ENCODE results near the gene GPR63.

GPR63 gene

DNA sequence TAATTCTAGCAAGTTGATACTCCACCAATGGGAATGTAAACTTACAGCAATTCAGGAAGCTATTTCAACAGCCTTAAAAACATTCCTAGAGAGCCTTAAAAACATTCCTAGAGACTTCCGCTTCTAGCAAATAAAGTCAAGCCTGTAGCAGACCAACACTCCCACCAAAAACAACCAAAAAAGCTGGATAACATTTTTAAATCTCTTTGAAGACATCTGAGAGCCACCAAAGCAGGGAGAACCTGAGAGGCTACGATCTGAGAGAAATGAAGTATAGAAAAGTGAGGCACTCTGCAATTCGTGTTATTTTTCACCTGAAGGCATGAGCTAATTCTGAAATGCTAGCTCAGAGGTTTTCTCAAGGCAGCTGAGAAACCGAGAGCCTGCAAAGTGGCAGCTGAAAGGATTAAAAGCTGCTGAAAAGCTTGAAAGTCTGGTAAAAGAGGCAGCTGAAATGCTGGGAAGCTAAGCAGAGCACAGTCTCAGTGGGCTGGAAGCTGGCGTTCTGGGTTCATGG is 20.9 kb downstream of the GPR63 start:
- no peak for DNase-seq

DNA sequence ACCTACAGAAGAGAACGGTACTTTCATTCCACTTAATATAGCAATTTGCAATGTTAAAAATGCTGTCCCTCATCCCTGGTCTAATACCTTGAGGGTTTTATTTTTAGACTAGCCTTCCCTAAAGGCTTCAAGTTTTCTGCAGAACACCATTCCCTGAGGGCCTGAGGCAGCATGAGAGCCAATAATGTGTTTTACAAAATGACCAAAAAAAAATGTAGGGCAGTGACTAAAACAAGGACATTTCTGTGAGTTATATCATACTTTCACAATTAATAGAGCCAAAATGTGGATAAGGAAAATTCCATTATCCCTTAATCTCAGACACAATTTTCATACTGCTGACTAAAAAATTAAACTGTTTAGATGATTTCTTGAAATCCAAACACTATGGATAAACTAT is 22.7 kb downstream of the GPR63 start:
- no peak for DNase-seq

DNA sequence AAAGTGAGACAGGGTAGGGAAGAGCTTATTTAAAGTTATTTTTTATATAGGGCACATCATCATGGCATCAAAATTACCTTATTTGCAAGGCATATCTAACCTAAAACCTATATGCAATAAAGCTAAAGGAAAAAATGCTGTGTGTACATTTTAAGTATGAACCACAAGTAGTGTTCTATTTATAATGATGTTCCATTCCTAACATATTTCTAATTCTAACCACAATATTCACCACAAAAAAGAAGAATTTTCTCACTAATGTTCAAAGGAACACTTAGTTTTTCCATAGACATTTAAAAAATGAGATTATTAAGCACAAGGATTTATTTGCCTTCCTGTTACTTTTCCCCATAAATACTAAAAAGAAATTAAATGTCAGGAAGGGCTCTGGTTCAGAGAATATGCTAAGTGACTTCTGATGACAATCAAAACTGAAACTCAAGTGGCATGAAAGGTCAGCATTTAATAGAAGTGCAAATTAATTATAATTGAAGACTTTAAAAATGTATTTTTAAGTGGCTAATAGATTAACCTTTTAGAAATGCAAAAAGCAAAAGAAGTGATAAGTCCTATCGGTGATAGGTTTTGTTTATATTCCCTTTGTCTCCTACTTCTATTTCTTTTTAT is 25.1 kb downstream of the GPR63 start:
- DNase-seq = no peak

DNA sequence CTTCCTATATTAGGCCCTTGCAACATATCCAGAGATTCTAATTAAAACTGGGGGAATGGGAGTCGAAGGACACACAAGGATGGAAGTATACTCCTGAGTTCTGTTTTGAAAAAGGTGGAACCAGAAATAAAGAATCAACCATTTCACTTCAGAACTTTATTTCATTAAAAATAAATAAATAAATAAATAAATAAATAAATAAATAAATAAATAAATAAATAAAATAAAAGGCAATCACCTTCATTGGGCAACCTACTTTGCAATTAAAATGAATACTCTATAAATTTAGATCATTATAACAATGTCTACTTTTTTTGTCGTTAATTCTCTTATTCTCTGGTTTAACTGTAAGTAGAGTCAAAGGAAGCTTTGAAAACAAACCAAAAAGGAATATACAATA is 25.6 kb downstream of the GPR63 start:
- no peak for DNase-seq

DNA sequence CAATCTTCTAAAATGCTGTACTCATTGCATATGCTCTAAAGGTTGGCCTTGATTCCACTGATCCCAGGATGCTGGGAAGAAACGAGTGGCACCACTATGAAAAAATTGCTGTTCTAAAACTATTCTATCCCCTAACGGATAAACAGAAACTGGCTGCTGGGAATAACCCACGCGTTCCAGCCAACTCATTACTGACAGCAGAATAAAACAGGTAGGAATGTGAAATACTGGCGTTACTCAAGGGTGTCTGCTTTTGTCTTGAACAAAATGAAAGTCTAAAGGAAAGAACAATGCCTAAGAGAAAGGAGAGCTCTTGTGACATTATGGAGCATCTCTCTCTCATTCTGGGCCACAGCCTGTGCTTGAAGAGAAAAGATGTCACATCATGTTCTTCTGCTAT is 26.1 kb downstream of the GPR63 start:
- no peak for DNase-seq

DNA sequence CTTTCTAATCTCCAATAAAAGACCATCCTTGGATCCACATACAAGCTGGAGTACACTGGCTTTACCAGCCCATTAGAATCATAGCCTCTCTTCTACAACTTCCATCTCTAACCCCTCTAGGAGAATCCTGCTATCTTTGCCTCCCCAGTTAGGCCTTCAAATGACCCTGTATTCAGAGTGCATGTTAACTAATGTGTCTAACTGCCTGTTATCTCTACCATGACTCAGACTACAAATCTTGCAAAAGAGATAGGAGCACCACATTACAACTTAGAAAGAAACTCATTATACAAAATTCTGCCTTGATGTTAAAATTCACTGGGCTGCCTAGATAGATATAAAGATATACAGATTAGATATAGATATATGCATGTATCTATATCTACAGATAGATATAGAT is 28.2 kb downstream of the GPR63 start:
- DNase-seq = no peak

DNA sequence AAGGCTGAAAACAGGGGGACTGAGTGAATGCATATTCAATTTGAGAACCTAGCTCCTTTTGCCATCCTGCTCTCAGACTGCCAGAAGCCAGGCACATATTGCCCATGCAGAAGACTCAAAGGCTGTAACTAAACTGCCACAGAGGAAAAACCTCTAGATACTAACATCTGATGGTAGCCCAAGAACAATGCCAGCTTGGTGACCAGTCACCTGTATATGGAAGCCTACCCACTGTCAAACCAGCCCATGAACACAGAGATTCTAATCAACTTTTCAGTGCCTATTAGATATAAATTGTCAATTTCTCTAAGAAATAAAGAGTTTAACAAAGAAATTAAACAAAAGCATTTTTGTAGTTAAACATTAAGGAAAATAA is 34.2 kb downstream of the GPR63 start:
- no peak for DNase-seq

DNA sequence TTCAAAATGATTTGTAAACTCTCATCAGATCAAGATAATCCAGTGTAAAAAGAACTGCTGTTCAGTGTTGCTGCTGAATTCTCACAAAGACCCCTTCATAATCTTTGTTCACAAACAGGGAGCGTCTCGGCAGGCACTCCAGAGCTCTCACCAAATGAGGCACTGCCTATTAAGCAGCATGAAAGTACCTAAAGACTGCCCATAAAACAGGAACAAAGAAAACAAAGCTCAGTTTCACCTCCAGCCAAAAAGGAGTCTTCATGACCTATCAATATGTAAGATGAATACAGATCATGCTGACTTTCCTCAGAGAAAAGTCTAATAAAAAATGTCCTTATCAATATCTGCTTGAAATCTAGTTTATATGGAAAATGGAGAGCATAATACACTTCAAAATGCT is 41.8 kb downstream of the GPR63 start:
- no peak for DNase-seq

DNA sequence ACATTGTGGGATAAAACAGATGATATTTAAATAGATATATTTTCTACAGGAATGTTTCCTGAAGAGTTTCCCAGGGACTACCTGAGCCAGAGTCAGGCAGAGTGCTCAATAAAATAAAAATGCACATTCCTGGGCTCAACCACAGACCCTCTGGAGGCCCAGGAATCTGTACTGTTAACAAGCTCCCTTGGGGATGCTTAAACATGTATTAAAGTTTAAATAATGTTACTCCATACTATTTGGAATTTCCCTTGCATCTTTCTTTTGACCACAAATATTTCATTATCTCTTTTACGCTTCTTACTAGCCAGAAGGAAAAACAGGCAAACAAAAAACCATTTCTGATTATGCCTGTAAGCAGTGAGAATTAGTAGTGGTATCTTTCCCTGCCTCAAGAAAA is 42.3 kb downstream of the GPR63 start:
- no peak for DNase-seq

DNA sequence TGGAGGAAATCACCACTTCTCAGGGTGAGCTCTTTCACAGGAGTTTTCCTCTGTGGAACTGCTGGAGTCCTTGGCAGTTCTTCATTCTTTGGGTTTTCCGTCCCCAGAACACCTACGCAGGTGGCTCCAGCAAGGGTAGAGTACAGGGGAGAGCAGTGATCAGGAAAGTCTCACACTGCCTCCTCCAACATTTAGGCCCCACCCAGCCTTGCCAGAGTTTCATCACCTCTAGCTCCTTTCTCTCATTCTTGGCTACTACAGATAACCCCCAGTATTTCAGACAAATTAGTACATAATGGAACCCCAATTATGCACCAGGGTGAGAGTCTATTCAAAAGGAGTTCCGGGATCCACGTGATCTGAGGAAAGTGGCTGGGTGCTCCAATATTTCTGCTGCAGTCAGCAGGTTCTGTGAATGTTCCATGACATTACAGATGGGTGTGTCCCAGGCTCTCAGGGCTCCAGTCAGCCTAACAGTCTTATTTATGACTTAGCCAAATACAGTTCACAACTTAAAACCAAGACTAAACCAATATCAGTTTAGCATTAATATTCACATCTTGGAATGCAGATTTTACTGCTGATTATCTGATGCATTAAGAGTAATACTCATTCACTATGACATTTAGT is 44.6 kb downstream of the GPR63 start:
- no peak for DNase-seq

DNA sequence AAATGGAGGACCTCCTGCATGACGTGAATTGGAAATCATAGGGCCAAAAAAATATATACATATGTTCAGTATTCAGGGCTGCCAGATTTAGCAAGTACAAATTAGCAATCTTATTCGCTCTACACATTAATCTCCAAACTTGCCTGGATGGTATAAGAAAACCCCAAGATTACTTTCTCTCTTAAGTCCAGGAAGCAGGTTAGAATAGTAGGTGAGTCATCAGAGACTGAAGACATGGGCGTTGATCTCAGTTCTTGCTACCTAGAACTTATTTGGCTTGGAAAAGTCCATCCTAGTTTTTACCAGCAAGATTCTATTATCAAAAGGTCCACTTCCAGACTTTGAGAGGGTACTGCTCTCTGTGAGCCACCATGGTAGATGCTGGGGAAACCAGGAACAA is 47.4 kb downstream of the GPR63 start:
- DNase-seq = no peak

DNA sequence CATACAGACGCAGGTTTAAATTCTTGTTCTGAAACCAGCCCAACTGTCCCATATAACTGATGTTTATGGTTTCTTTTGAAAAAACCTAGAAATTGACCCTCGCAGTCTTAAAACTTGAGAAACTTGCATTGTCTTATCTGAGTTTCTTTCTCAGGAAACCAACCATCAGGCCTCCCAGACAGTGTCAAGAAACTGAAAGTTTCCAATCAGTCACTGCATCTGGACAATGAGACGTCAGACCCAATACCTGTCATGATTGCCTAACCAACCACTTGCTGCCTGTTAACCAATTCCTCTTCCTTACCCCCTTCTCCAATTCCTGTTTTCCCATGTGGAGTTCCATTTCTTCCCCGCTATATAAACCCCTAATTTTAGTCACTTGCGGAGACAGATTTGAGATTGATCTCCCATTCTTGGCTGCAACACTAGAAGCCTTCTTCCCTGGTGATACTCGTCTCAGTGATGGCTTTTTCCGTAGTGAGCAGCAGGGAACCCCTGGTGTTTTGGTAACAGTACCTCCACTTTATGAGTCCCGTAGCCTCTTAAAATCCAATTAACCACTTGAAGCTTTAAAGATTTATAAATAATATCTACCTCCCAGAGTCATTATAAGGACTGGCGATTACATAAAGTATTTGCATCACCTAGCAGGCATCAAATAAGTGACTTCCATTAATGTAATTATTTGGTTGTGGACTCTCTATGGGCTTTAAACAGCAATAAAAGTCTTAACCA is 49.3 kb downstream of the GPR63 start:
- DNase-seq = no peak

DNA sequence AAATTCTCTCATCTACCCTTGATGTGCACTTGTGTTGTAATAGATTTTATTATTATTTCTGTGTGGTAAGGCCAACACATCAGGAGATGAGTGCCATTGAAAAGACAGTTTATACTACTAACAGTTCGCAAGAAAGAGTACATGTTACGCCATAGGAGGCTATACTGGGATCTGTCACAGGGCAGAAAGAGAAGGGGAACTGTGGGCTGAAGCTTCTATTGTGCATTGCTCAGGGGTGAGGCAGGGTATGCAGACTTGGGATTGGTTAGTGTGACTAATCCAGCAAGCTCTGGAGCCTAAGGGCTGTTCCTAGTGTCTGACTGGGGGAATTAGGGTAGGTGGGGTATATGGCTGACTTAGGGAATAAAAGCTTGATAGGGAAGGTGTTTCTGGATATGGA is 50.9 kb downstream of the GPR63 start:
- DNase-seq = no peak

DNA sequence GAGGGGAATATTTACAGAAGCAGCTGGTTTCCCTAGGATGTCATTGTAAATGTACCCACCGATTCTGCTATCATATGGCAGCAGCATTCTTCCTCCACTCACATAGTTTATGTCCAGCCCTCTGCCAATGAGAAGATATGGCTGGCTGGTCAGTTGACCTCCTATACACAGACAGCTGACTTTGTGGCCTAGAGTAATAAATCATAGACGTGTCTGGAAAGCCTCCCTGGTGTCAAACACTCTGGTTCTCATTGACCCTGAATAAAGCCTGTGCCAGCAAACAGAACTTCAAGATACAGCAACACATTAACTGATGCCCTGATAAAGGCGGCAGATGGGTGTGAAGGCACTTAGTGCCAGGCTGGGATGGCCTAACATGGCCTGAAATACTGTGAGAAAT is 52.6 kb downstream of the GPR63 start:
- DNase-seq = no peak

DNA sequence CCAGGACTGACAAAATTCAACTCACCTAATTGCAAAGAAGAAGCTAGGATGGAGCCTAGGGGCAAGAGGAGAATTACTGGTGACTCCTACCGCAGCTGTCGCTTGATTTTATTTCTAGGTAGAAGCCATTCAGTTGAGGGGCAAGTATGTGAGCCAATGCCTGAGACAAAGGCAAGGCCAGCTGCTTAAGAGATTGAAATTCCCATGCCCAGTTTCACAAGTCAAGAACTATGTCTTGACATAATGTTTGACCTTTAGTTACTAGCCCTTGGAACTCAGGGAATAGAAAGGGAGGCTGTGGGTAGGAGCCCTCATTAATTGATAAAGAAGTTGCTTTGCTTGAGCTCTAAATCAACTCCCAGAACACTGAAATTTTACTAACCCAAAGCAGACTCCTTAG is 54.0 kb downstream of the GPR63 start:
- no peak for DNase-seq

DNA sequence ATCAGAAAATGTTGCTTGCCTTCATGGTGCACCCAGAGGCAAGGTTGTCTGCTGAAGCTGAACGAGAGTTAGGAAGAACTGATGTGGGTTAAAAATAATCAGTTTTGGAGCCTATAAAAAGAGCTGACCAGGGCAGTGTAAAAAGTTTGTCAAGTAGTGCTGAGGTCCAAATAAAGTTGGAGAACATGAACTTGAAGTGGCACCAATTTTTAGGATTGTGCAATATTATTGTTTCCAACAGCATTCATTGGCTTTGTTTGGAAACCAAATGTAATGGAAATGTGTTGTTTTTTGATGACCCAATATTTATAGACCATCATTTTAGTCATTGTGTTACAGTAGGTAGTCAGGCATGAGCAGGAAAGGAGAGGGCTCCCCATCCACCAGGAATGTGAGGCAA is 55.7 kb downstream of the GPR63 start:
- DNase-seq = no peak

DNA sequence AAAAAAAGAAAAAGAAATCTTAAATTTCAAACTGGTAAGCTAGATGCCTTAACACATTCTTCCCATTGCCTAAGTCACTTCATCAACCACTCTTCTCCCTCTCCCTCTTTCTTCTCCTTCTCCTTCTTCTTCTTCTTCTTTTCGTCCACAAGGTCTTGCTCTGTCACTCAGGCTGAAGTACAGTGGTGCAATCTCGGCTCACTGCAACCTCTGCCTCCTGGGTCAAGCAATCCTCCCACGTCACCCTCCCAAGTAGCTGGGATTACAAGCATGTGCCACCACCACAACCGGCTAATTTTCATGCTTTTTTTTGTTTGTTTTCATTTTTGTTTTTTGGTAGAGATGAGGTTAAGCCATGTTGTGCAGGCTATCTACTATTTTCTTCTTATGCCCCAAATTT is 60.2 kb downstream of the GPR63 start:
- DNase-seq = no peak

DNA sequence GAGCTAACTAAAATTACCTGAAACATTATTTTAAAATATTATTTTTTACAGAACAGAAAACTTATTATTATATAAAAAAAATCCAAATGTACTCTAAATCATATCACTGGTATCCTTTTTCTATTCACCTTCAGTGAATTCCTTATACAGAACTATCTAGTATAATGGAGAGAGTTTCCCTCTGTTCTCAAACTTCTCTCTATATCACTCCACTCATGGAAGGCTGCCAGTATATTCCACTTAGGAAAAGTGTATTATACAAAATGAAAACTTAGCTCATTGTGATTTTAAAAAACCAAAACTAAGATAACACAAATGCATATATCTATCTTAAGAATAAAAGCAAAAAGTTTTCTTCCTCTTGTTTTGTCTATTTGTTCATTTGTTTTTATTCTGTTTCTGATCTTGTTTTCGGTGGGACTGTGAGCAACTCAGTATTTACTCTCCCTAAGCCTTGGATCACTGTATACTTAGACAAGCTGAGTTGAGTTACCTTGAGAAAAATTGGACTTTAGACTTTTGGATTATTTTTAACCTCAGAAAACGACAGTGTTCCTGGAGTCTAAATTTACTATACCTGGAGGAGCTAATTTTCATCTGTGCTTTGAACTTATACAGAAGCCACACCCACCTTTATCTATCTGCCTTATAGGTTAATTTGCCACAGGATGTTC is 61.4 kb downstream of the GPR63 start:
- no peak for DNase-seq

DNA sequence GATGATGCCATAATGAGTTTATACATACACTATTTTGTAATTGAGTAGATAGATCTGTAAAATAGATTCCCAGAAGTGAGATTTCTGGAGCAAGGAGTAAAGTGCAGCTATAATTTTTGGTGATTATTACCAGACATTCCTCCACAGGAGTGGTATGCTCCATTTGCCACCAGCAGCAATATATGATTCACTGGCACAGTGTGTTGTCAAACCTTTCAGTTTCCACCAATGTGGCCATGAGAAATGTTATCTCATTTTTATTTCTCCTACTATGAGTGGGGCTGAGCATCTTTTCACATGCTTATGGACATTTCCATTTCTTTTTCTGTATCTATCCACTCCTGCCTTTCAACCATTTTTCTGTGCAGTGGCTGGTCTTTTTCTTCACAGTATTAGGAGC is 70.5 kb downstream of the GPR63 start:
- no peak for DNase-seq

DNA sequence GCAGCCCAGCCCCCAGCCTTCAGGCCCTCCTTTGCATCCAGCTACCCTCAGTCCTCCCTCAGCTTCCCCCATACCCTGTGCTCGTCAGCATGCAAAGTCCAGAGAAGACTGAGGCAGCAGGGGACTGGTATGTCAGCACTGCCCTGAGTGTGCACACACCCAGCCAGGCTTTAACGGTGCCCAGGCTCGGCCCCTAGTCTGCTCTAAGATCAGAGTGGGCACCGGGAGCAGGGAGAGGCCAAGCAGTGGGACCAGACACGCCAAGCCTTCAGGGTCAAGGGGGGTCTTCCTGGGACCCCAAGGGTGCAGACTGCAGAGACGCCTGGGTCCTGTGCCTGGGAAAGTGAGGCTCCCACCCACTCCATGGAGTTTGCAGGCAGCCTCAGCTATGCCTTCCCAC is 74.7 kb downstream of the GPR63 start:
- no peak for DNase-seq

DNA sequence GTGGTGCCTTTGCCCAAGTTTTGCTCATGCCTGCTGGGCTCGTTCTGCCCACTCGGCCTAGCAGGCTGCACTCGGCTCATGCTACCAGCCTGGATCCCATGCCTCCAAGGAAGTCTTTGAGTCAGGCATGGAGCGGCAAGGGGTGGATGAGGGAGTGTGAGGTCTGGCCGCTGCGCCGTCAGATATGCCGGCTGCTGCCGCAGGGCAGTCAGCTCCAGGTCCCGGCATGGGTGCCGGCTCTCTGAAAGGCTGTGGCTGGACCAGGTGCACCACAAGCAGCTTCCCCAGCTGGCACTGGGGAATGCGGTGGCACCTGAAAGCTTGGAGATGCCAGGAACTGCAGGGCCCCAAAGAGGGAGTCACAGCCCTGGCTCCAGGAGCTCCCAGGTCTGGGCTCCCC is 75.5 kb downstream of the GPR63 start:
- no peak for DNase-seq

DNA sequence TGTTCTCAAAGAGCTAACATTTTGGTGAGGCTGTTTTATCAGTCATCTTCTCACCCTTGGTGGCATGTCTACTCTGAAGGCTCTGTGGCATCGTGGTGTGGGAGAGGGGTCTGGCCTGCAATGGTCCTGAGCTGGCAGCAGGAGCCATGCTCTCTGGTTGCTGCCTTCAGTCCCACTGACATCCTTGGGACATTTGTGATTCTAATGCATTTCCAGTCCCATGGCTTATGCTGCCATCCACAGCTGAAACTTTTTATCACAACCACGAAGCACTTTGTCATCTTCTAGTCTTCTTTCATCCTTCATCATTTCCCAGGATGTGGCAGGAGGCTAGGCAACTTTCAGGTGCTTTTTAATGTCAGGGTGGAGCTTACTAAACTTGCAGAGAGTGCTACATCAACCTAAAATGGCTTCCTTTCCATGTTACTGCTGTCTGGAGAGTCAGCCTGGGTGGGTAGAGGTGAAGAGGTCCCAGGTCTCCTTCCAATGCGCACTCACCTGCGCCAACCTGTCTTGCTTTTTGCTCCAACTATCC is 77.1 kb downstream of the GPR63 start:
- no peak for DNase-seq

DNA sequence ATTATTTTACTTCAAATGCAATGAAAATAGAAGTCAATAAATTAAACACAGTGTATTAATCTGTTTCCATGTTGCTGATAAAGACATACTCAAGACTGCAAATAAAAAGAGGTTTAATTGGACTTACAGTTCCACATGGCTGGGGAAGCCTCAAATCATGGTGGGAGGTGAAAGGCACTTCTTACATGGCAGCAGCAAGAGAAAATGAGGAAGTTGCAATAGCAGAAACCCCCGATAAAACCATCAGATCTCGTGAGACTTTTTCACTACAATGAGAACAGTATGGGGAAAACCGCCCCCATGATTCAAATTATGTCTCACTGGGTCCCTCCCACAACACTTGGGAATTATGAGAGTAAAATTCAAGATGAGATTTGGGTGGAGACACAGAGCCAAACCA is 82.2 kb downstream of the GPR63 start:
- no peak for DNase-seq

DNA sequence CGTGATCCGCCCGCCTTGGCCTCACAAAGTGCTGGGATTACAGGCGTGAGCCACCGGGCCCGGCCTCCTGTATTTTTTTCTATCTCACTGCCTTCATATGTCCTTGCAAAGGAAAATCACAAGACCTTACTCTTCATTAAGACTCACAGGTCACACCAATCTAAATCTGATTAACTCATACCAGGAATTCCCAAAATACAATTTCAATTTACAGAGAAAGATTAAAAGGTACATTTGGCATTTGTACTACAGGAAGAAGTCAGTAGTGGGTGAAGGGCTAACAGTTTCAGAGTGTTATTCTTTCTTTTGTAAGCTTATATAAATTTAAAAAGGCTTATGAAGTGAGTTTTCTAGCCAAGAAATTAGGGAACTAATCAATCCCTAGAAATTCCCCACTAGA is 87.4 kb downstream of the GPR63 start:
- DNase-seq = no peak

Data from activated CD4-positive, alpha-beta T cell treated with anti-CD3 and anti-CD28 coated beads, Interleukin-2, Interleukin-6, amounts not matched to agents 100 ng/mL and 50 ng/mL, durations not matched to agents 16 hours and 8 hours (primary cell).